Hepatocyte (in vitro differentiated cells): Measurements from ENCODE around the gene CNDP1.

Experiments used
- CTCF ChIP-seq: fragments of 200-600 bp; sonication (generic); IDR thresholded peaks from 2 replicates; pipeline ENCODE4 v1.5.1; 2016; ENCODE audit warnings: antibody characterized with exemption, mild to moderate bottlenecking; ENCODE audit not compliant: poor library complexity
- EZH2 ChIP-seq: fragments of 200-600 bp; sonication (generic); IDR thresholded peaks from 2 replicates; pipeline ENCODE4 v1.6.1; 2016; ENCODE audit warnings: antibody characterized with exemption, mild to moderate bottlenecking, borderline replicate concordance
- EZH2phosphoT487 ChIP-seq: fragments of 200-600 bp; sonication (generic); IDR thresholded peaks from one replicate; pipeline ENCODE4 v1.6.1; 2018; ENCODE audit warnings: antibody characterized with exemption, mild to moderate bottlenecking, low read depth, moderate library complexity; ENCODE audit not compliant: unreplicated experiment, severe bottlenecking

DNA sequence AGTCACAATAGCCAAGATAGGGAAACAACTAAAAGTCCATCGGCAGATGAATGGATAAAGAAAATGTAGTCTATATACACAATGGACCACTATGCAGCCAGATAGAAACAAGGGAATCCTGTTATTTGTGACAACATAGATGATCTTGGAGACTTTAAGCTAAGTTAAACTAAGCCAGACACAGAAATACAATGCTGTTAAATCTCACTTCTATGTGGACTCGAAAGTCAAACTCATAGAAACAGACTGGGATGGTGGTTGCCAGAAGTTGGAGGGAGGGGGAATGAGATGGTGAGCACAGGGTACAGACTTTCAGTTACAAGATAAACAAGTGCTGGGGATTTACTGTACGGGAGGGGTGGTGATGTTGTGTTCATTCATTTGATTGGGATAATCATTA is 5.4 kb upstream of the CNDP1 start:
- TF ChIP-seq CTCF (no peak), EZH2phosphoT487 (no peak), EZH2 (no peak)
